IPS-NIHi7 (cell line): ENCODE results near the gene CCDC152.
A peak's percentile ranks its signal among the peaks of the same experiment; 100 is the strongest.
"Not testable (repeated sequence)": the region's sequence is repeated elsewhere in the genome, so short reads cannot be mapped to it uniquely, and the experiment has no call there.

Experiments
- DNase-seq: peaks from one replicate; pipeline ENCODE4 v3.0.0; 2012; ENCODE audit warnings: mixed read lengths; ENCODE audit errors: extremely low spot score

Gene CCDC152

GRCh38 chr5:42756606-42757601 lies at the start of gene CCDC152:
Gene CCDC152 (plus strand): TSS chr5:42756818. CDS start chr5:42759122, 2,304 bp downstream.
- DNase-seq = peak; percentile 62

DNA sequence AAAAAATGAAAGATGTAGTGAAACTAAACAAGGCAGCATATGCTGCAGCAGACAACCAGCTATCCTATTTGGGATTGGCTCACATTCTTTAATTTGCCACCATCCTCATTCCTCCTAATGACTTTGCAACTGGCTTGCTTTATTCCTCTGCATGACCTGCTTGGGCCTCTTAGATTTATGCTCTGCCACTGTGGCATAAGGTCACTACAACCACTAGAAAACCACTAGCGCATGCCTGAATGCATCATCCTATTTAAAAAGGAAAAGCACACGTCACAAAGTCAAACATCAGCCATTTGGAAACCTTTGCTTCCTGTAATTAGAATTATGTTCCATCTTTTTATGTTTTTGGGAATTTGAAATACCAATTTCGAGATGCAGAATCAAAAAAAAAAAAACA lies 40.8 kb upstream of the CCDC152 start:
- DNase-seq = no peak

DNA sequence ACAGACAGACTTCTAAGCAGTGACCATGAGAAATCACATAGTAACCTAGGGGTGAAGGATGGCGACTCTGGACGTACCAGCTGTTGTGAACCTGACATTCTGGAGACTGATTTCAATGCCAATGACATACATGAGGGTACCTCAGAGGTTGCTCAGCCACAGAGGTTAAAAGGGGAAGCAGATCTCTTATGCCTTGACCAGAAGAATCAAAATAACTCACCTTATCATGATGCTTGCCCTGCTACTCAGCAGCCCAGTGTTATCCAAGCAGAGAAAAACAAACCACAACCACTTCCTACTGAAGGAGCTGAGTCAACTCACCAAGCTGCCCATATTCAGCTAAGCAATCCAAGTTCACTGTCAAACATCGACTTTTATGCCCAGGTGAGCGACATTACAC lies 38.0 kb upstream of the CCDC152 start:
- DNase-seq = no peak

DNA sequence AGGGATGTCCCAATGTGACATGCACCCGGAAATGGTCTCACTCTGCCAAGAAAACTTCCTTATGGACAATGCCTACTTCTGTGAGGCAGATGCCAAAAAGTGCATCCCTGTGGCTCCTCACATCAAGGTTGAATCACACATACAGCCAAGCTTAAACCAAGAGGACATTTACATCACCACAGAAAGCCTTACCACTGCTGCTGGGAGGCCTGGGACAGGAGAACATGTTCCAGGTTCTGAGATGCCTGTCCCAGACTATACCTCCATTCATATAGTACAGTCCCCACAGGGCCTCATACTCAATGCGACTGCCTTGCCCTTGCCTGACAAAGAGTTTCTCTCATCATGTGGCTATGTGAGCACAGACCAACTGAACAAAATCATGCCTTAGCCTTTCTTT lies 37.6 kb upstream of the CCDC152 start:
- no peak for DNase-seq

DNA sequence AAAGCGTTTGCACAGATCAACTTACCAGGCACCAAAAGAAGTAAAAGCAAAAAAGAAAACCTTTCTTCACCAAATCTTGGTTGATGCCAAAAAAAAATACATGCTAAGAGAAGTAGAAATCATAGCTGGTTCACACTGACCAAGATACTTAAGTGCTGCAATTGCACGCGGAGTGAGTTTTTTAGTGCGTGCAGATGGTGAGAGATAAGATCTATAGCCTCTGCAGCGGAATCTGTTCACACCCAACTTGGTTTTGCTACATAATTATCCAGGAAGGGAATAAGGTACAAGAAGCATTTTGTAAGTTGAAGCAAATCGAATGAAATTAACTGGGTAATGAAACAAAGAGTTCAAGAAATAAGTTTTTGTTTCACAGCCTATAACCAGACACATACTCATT lies 36.4 kb upstream of the CCDC152 start:
- no peak for DNase-seq

DNA sequence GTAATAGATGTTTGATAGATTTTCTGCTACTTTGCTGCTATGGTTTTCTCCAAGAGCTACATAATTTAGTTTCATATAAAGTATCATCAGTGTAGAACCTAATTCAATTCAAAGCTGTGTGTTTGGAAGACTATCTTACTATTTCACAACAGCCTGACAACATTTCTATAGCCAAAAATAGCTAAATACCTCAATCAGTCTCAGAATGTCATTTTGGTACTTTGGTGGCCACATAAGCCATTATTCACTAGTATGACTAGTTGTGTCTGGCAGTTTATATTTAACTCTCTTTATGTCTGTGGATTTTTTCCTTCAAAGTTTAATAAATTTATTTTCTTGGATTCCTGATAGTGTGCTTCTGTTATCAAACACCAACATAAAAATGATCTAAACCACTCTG lies 35.1 kb upstream of the CCDC152 start:
- DNase-seq = no peak

GRCh38 chr5:42734531-42735058 lies 22.0 kb upstream of the CCDC152 start:
- DNase-seq = not testable (repeated sequence)

GRCh38 chr5:42740920-42741319 lies 15.7 kb upstream of the CCDC152 start:
- DNase-seq = no peak

DNA sequence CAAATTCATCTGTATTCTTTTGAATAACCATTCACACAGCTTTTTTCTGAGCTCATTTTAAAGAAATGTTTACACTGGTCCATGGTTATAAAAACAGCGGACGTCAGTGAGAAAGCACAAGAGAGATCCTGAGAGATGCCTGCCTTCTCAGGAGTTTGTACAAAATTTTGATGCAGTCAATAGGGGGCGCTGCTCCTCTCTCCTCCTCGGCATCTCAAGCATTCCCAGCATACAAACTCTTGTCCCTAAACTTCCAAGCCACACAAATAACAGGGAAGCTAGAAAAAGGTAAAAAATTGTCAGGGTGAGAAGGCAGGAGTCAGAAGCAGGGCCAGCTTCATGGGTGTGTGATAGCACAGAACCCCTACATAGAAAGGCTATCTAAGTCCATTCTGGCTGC lies 11.2 kb upstream of the CCDC152 start:
- peak; percentile 54 for DNase-seq

DNA sequence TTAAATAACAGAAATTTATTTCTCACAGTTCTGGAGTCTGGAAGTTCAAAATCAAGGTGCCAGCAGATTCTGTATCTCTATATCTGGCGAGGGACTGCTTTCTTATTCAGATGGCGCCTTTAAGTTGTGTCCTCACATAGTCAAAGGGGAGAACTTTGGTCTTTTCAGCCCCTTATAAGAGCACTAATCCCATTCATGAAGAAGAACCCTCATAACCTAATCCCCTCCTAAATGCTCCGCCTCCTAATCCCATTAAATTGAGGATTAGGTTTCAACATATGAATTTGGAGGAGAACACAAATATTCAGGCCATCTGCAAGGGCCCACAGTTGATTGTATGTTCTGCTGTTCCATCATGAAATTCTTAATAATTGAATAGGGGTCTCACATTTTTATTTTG lies 10.8 kb upstream of the CCDC152 start:
- DNase-seq = no peak

DNA sequence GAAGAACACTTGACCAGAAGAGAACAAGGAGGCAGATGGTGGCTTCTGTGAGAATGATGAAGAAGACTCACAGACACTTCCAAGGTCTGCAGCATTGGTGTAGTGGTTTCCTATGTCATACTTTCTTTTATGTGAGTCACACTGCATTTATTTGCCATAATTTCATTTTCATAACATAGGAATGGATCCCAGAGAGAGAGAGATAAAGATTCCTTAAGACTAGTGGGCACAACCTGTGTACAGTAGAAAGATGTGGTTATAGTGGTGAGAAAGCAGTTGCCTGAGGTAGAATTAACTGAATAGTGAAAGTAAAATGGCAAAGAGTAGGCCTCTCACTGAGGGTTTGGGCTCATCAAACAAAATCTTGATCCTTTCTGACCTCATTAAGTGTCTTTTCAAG lies 7.6 kb upstream of the CCDC152 start:
- DNase-seq = no peak

- no peak for DNase-seq
Measured at GRCh38 chr5:42750507-42750906, 6.1 kb upstream of the CCDC152 start.

GRCh38 chr5:42751044-42751443 lies 5.6 kb upstream of the CCDC152 start:
- no peak for DNase-seq

- DNase-seq = no peak
Measured at GRCh38 chr5:42753099-42753498, 3.5 kb upstream of the CCDC152 start.

GRCh38 chr5:42759456-42759855 lies 2.8 kb downstream of the CCDC152 start:
- DNase-seq = no peak

GRCh38 chr5:42760426-42760825 lies 3.8 kb downstream of the CCDC152 start:
- no peak for DNase-seq

- DNase-seq = no peak
Measured at GRCh38 chr5:42761791-42762190, 5.2 kb downstream of the CCDC152 start.

- peak; percentile 13 for DNase-seq
Measured at GRCh38 chr5:42767491-42768105, 11.0 kb downstream of the CCDC152 start.

- no peak for DNase-seq
Measured at GRCh38 chr5:42768106-42768504, 11.5 kb downstream of the CCDC152 start.

DNA sequence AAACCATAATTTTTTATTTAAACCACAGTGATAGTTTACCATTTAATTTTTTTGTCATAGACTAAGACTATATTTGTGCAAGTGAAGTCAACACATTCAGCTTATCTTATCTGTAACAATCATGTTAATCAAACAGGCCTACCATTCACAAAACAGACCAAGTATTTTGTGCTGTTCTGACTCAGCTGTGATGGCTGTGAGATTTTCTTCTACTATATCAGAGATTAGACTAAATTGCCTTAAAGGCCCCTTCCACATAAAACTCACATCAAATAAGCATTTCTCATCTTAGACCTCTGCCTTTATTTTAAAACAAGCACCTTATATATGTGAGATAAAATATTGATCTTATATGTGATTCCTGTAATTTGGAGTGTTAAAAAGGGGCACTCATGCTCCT lies 13.4 kb downstream of the CCDC152 start:
- no peak for DNase-seq

- DNase-seq = no peak
Measured at GRCh38 chr5:42772265-42772993, 15.8 kb downstream of the CCDC152 start.

GRCh38 chr5:42779083-42779482 lies 22.5 kb downstream of the CCDC152 start:
- DNase-seq = no peak
